Fibroblast of upper back skin (primary cell): ENCODE results near the gene SLC35F3.
"Not testable (repeated sequence)": the region's sequence is repeated elsewhere in the genome, so short reads cannot be mapped to it uniquely, and the experiment has no call there.

Source experiments
- DNase-seq: peaks from one replicate; pipeline ENCODE4 v3.0.0-alpha.2; 2013

The SLC35F3 gene

DNA sequence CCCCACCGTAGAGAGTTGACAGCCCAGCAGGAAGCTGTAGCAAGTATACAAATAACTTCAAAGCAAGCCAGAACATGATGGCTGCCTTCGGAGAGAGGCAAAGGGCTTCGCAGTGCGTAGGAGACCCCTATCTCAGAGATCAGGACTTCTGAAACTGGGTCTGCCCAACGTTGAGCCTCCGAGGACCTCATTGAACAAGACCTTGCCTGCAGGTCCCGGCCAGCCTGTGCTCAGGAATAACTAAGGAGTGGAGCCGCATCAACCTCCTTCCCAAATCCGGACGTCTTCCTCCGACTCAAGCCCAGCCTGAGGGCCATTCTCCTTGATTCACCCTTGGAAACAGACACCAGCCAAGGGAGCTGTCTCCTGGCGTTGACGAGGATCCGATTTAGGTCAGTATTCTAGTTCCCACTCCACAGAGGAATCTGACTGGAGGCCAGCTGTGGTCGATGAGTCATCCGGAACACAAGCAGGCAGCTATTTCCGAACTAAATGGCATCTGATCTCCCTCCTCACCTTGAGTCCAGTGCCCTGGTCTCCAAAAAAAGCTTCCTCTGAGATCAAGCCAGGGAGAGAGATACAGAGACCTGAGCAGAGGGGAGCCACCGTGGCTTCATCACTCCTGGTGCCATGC is 302.3 kb downstream of the SLC35F3 start:
- peak; percentile 68 for DNase-seq

DNA sequence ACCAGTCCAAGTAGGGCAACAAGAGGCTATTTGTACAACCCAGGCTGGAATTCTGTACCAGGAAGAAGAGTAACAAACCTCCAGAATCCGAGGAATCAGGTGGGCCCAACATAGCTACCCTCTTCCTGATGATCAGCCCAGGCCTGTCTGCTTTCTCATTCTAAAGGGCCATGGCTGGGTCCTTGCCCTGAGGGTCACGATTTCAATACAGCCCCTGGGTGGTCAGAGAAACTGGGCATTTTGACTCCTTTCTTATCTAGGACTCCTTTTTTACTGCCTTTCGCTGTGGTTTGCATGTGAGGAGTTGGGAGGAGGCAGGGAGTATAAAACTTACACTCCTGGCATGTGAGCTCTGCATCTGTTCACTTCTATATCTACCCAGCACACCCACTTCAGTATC is 303.9 kb downstream of the SLC35F3 start:
- DNase-seq: no peak

DNA sequence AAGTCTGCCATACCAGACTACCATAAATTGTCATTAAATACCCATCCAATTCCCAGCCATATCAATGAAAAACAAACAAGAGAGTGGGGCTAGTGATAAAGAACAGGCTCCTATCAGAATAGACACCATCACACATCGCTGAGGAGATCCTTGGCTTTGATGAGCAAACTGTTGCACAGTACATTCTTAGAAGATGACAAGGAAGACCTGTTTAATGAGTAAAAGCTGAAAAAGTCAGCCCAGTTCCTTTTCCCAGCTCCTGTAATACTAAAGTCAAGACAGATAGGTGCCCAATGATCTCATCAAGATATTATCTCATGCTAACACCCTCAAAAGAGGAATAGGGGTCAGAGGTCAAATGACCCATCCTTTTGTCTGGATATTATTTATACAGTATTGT is 304.3 kb downstream of the SLC35F3 start:
- DNase-seq: no peak

DNA sequence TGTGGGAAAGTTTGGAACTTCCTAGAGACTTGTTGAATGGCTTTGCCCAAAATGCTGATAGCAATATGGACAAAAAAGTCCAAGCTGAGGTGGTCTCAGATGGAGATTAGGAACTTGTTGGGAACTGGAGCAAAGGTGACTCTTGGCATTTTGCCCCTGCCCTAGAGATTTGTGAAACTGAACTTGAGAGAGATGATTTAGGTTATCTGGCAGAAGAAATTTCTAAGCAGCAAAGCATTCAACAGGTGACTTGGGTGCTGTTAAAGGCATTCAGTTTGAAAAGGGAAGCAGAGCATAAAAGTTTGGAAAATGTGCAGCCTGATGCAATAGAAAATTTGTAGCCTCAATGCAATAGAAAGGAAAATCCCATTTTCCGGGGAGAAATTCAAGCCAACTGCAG is 306.0 kb downstream of the SLC35F3 start:
- DNase-seq: not testable (repeated sequence)

DNA sequence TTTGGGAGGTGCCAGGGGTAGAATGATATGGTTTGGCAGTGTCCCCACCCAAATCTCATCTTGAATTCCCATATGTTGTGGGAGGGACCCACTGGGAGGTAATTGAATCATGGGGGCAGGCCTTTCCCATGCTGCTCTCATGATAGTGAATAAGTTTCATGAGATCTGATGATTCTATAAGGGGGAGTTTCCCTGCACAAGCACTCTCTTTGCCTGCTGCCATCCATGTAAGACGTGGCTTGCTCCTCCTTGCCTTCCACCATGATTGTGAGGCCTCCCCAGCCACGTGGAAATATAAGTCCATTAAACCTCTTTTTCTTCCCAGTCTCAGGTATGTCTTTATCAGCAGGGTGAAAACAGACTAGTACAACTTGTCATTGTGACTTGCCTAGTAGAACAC is 307.4 kb downstream of the SLC35F3 start:
- not testable (repeated sequence) for DNase-seq

DNA sequence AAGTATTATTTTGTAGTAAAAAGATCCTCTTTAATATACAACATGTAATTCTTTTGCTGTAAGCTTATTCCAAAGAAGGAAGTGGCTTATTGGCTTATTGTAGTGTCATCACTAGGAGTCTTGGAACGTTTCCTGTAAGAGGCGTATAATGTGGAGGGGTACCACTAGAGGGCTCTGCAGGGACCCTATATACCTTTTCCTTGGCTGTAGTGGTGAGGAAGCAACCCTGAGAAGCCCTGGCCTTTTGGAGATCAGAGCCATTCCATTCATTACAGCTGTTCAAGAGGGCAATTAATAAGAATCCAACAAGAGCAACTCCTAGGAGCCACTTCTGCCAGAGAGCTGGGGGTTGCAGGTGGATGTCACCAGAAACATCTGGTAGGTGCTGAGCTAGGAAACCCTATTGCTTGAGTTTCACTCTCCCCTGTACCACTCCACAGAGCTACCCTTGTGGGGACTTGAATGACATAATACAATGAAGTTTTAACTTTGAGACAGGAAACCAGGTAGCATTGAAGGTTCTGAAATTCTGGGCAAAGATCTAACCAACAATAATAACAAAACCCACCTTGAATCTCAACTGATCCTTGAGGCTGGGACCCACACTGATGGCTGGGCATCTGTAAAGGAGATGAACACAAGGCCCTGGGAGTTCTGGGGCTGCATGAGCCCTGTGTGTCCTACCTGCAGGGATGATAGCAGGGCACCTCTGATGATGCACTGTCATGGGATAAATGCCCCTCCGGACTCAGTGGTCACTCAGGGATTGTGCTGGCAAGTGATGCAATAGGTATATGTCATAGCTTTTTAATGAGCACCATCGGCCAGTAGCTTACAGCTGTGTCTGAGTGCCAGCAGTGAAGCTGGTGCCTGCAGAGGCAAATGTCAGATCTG is 308.5 kb downstream of the SLC35F3 start:
- DNase-seq: peak; percentile 10

DNA sequence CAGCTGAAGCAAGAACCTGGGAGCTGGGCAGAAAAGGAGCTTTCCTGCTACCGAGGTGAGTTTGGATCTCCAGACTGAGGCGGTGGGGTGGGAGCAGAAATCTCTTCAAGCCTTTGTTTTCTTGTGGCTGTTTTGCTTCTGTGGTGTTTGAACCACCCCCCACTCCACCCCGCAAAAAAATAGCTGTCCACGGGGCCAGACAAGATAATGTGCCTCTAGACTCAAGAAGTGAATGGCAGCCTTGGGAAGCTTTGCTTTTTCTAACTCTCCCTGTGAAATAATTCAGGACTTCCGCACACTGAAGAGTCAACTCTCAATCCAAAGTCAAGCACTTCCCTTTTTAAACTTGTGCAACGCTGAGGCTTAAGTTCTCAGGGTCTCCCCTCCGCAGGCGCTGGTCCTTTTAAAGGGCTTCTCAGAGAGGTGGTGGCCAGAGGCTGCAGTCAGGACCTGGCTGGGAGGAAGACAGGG is 309.2 kb downstream of the SLC35F3 start:
- no peak for DNase-seq

DNA sequence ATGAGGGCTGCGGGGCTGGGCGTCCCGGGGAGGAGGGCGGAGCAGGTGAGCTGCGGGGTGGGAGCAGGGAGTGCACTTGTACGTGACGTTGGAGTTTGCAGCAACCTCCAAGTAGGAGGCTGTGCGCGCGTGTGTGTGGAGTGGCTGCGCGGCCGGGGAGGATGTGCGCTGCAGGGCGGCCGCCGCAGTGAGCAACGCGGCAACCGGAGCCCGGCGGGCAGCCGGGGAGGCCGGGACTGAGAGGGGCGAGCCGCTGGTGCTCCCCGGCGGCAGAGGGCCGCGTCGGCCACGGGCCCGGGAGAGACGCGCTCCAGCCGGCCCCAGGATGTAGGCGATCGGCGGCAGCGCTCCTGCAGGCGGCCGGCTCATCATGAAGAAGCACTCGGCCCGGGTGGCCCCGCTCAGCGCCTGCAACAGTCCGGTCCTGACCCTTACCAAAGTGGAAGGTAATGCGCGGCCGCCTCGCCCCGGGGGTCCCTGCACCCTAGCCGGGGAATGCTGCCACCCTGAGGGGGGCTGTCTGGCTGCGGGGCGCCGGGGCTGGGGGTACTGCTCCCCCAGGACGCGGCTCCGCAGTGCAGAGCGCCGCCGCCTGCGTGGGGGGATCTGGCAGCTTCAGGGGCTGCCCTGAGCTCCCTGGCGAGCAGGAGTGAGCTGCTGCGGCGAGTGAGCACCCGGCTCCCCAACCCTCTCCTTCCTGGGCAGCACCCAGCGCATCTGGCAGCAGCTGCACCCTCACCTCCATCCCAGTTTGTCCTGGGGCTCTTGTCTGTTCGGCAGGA is 309.8 kb downstream of the SLC35F3 start:
- peak; percentile 2 for DNase-seq

DNA sequence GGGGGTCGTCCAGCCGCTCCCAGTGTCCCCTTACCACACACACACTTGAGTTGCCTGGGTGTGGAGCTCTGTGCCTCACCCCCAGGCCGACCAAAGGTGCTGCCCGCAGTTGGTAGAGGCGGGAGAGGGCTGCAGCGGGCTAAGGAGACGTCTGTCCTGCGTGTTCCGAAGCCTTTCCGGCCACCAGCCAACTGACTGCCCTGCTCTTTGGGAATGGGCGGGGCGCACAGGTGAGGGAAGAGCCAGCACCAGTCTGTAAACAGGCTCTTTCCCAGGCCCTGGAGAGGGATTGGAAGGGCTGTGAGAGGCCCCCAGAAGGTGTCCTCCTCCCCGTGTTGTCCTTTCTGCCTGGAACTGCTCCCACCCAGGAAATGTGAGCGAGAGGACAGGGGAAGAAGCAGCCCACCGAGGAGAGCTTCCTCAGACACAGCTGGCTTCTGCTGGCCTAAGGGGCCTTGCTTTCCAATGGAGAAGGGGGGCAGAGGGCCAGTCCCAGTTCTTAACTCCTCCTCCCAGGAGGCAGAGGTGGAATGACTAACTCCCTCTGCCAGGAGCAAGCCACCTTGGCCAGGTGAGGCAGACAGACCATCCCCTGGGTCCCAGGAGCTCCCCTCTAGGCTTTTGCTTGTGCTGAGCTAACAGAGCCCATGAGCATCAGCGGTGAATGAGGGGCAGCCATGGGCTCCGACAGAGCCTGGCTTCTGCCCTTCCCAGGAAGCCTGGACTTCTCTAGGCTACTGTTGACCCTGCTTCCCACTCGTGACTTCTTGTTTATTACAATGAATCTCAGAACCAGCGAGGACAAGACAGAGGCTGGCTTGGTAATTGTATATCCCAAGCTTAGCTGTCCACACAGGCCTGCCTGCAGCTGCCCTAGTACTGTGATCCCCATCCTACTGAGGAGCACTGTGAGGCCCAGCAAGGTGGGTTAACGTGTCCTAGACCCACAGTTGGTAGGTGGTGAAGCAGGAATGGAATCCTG is 310.7 kb downstream of the SLC35F3 start:
- DNase-seq: no peak

DNA sequence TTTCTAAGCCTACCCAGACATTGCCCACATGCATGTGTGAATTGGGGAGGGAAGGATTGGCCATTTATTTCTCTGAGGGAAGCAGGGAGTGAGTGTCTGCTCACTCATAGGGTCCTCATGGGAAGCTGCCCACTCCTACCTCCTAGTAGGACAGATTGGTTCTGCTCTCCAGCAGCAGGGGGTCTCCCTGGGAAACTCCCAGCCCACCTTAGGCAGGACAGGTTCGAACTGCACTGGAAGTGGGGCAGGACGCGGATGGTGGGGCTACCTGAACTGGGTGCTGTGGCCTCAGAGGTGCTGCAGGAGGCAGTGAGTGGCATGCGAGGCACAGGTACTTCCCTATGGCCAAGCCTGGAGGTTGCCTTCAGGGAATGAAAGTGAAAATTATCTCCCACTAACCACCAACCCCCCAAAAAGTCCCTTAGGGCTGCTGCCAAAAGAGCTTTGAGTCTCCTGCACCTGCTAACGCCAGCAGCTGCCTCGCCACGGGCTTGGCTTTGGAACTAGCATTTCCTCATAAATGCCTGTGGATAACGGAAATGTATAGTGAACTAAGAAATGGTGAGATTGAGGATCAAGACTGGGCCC is 311.7 kb downstream of the SLC35F3 start:
- DNase-seq: no peak

DNA sequence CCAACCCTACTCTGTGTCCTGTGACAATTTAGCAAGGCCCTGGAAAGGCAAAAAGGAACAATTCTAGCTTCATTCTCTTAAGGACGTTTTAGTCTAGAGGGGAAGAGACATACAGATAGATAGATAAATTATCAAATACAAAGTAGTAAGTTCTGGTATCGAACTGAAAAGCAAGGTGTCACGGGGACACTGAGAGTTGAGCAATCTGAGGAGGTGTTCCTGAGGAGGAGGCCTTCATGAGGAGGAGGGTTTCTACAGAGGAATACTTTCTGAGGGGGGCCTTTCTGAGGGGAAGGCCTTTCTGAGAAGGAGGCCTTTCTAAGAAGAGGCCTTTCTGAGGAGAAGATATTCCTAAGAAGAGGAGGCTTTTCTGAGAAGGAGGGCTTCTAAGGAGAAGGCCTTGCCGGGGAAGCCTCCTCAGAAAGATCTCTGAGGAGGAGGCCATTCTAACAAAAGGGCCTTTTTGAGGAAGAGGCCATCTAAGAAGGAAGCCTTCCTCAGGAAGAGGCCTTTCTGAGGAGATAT is 312.9 kb downstream of the SLC35F3 start:
- DNase-seq: no peak

DNA sequence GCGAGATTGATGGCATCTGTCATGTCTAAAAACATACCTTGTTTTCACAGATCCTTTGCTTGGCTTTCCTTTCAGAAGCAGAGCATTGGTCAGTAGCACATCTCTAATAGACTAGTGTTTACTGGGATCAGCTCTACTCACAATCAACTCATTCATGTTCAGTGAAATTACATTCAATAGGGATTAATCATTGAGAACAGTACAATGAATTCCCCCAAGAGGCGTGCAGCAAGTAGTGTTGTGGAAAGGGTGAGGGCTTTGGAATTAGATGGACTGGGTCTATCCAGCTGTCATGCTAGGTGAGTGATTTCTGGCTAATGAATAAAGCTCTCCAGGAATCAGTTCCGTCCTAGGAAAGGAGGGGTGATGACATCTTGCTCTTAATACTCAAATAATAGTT is 313.6 kb downstream of the SLC35F3 start:
- no peak for DNase-seq

DNA sequence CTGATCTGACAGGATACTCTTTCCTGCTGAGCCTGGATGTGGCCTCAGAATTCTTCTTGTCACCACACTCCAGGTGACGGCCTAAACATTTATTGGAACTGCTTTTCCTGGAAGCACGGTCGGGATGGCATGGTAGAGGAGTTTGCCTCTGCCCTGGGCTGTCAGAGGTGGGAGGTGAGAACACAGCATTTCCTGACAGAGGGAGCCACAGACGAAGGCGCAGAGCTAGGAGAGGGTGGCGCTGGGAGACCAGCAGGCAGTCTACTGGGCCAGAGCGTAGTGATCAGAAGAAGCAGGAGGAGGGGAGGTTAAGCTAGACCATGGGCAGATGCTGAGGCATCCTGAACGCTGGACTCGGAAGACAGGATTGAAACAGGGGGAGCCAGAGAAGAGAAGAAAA is 315.2 kb downstream of the SLC35F3 start:
- no peak for DNase-seq

DNA sequence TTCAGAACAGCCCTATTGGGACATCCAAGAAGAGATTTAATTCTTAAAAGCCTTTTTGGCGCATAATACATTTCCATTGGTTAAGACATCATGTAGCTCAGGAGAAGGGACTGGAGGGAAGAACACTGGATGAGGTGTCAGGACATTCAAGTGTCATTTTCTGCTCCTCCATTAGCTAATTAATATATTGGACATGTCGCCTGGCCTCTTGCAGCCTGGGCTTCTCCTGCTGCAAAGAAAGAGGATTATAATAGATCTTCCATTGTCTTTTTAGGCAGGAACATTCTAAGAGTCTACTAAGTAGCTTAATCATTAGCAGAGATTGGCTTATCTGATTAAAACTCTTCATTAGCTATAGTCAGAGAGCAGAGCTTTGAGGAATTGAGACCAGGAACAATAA is 317.1 kb downstream of the SLC35F3 start:
- DNase-seq: no peak

DNA sequence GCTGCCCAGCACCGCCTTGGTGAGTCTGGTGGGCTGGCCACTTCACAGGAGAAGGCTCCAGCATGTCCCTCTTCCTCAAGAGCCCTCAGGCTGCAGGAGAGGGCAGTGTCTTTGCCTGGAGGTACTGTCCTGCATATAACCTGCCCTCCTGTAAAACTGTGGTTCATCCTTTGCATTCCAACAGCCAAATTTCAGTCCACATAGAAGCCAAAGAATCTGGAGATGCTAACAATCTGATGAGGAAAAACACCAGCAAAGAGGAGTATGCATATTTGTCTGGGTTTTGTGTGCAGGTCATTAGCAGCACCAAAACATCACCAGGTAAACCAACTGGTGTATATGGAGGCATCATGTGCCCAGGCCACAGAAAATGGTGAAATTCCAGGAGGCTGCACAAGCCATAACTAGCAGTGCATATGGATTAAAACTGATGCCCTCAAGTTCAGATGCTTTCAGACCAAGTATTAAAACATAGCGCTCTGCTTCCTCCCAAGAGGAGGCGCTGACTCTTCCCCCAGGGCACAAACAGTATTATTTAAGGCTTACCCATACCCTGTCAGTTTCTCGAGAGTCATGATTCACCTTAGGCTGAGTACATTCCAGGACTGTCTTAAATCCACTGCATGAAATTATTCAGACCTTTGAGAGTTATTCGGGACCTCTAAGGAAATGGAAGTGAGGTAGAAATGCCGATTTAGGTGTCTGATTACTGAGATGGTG is 318.2 kb downstream of the SLC35F3 start:
- DNase-seq: no peak

DNA sequence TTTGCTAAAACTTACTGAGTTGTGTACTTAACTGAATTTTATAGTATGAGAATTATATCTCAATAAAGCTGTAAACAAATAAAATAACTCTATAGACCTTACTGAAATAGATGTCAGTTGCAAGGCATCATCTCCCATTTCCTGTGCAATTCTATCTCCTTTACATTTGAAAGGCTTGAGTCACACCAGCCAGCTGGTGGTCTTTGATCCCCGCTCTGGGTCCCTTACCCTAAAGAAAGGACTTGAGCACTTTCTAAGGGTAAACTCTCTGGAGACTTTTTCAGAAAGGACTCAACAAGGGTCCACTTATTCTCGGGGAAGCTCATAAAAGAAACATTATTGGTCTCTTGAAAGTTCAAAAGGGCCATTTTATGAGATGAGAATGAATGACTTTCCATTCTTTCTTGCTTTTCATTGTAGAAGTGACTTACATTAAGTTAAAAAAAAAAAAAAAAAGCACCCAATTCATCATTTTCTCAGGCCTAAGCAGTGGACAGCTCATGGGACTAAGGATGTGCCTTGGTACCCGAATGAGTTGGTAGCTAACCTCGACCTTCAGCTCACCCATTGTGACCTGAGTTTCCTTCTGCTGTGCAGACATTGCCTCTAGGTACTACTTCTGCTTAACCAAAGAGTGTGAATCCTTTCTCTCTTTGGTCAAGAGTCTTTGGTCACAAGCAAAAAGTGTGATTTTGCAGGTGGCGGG is 321.8 kb downstream of the SLC35F3 start:
- DNase-seq: no peak

DNA sequence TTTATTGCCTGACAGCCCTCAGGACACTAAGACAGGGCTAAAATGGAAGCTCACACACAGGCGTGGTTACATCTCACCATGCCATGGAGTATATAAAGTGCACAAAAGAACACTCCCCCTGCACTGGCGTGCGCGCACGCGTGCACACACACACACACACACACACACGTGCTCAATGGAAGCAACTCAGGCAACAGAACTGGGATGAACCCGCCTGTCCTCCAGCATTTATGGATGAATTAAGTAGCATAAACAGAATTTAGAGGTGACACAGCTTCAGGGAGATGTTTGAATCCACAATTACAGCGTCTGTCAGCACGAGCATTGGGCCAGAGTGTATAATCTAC is 322.3 kb downstream of the SLC35F3 start:
- no peak for DNase-seq

DNA sequence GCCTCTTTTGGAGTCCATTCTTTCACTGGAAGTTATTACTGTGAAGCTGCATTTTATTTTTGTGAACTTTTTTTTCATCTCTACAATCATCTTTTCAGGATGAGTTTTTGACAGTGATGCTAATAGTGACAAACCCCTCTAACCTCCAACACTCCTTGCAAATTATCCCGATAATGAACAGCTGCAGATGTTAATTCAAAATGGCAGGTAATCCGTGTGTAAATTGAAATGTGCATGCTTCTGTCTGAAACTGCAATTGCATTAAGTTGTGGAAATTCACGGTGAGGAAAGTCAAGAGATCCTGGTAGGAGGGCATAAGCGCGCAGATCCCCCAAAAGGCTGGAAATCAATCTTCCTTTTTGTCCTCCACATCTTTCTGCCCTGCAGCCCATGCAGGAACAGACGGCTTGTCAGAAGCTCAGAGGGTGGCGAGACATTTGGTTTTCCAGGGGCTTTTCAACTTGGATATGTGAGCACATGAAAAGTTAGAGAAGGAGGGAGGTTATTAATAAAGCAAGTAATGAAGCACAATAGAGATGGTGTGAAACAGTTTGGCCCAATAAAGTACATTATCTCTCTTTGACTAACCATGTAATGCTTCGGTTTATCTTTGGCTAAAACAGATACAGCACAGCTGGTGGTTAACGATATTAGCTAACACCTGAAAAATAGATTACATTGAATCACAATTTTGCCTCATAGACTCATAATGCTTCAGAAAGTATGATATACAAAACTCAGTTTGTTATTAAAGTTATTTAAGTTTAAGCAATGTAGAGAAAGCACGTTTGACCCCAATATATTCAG is 325.3 kb downstream of the SLC35F3 start:
- DNase-seq: no peak

DNA sequence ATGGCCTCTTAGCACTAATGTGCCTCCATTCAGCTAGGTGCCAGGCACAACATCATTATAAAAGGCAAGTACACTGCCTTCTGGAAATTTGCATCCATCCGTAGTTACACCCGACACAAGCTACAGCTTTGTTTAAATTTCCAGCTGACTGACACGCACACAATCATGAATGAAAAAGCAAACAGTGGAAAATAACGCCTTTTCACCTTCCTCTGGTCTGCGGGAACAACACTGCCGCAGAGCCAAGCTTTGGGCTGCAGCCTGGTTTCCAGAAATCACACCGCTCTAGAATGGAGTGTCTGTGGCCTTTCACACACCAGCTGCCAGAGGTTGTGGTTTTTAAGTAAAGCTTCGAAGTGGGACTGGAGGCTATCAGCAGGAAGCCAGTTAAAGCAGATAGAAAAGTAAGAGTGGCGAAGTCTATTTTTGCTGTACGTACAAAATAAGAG is 326.0 kb downstream of the SLC35F3 start:
- no peak for DNase-seq
